HepG2 (cell line): ENCODE results near the gene HNRNPL.
A peak's percentile ranks its signal among the peaks of the same experiment; 100 is the strongest.

Experiments
- CTCF ChIP-seq: sonication (generic); formaldehyde crosslinking; IDR thresholded peaks from 2 replicates; pipeline ENCODE4 v1.5.0; 2020; ENCODE audit warnings: mild to moderate bottlenecking, missing genetic modification reagents, moderate library complexity
- FOXP1 ChIP-seq, 2 experiments: fragments of 450-650 bp in 1 of 2; IDR thresholded peaks; 2 replicates each; pipeline ENCODE4 v1.6.1; 2017 to 2018; ENCODE audit warnings: antibody characterized with exemption in 1 of 2
- RBAK ChIP-seq: sonication (generic); formaldehyde crosslinking; IDR thresholded peaks from 2 replicates; pipeline ENCODE4 v1.5.1; 2020; ENCODE audit warnings: mild to moderate bottlenecking, missing genetic modification reagents
- RFXAP ChIP-seq: sonication (generic); formaldehyde crosslinking; IDR thresholded peaks from 2 replicates; pipeline ENCODE4 v1.4.0; 2020; ENCODE audit warnings: missing genetic modification reagents, borderline replicate concordance
- SP2 ChIP-seq: sonication (generic); formaldehyde crosslinking; IDR thresholded peaks from 2 replicates; pipeline ENCODE4 v1.5.1; 2020; ENCODE audit warnings: mild to moderate bottlenecking, missing genetic modification reagents
- TBL1XR1 ChIP-seq: fragments of 150-350 bp; IDR thresholded peaks from 2 replicates; pipeline ENCODE4 v1.6.1; 2014; ENCODE audit warnings: borderline replicate concordance, low read length; ENCODE audit not compliant: partially characterized antibody
- TMF1 ChIP-seq: sonication (generic); formaldehyde crosslinking; IDR thresholded peaks from 2 replicates; pipeline ENCODE4 v1.8.1; 2022; ENCODE audit warnings: low read depth, missing genetic modification reagents
- U2AF2 ChIP-seq: fragments of 200-400 bp; formaldehyde crosslinking; IDR thresholded peaks from 2 replicates; pipeline ENCODE4 v1.6.1; 2017; ENCODE audit warnings: low read depth, mild to moderate bottlenecking, low read length
- TF ChIP-seq, protein P1 (sequence below): sonication (generic); formaldehyde crosslinking; IDR thresholded peaks from 2 replicates; pipeline ENCODE4 v1.5.1; 2020; ENCODE audit warnings: mild to moderate bottlenecking, moderate library complexity, missing genetic modification reagents
- TF ChIP-seq, protein P2 (sequence below): sonication (generic); formaldehyde crosslinking; IDR thresholded peaks from 2 replicates; pipeline ENCODE4 v1.4.0; 2020; ENCODE audit warnings: missing genetic modification reagents
- TF ChIP-seq, protein P3 (sequence below): sonication (generic); formaldehyde crosslinking; IDR thresholded peaks from 2 replicates; pipeline ENCODE4 v1.5.1; 2020; ENCODE audit warnings: missing genetic modification reagents, mild to moderate bottlenecking, borderline replicate concordance

- TF ChIP-seq, protein P1, sequence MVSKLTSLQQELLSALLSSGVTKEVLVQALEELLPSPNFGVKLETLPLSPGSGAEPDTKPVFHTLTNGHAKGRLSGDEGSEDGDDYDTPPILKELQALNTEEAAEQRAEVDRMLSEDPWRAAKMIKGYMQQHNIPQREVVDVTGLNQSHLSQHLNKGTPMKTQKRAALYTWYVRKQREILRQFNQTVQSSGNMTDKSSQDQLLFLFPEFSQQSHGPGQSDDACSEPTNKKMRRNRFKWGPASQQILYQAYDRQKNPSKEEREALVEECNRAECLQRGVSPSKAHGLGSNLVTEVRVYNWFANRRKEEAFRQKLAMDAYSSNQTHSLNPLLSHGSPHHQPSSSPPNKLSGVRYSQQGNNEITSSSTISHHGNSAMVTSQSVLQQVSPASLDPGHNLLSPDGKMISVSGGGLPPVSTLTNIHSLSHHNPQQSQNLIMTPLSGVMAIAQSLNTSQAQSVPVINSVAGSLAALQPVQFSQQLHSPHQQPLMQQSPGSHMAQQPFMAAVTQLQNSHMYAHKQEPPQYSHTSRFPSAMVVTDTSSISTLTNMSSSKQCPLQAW (CRISPR knock-in tag), result 0 out of 2 replicates have a peak, but pooled peaks have one; percentile 13
- TF ChIP-seq CTCF (CRISPR knock-in tag) (no peak), FOXP1 (IDR thresholded peaks at IDR 0.05) (no peak), FOXP1 (CRISPR knock-in tag; IDR thresholded peaks at IDR 0.05) (no peak), TMF1 (no peak), RFXAP (no peak), RBAK (CRISPR knock-in tag) (no peak), TBL1XR1 (peak; percentile 13), SP2 (CRISPR knock-in tag) (peak; percentile 68), U2AF2 (no peak)
- TF ChIP-seq, protein P2, sequence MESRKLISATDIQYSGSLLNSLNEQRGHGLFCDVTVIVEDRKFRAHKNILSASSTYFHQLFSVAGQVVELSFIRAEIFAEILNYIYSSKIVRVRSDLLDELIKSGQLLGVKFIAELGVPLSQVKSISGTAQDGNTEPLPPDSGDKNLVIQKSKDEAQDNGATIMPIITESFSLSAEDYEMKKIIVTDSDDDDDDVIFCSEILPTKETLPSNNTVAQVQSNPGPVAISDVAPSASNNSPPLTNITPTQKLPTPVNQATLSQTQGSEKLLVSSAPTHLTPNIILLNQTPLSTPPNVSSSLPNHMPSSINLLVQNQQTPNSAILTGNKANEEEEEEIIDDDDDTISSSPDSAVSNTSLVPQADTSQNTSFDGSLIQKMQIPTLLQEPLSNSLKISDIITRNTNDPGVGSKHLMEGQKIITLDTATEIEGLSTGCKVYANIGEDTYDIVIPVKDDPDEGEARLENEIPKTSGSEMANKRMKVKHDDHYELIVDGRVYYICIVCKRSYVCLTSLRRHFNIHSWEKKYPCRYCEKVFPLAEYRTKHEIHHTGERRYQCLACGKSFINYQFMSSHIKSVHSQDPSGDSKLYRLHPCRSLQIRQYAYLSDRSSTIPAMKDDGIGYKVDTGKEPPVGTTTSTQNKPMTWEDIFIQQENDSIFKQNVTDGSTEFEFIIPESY (CRISPR knock-in tag), result no peak
- TF ChIP-seq, protein P3, sequence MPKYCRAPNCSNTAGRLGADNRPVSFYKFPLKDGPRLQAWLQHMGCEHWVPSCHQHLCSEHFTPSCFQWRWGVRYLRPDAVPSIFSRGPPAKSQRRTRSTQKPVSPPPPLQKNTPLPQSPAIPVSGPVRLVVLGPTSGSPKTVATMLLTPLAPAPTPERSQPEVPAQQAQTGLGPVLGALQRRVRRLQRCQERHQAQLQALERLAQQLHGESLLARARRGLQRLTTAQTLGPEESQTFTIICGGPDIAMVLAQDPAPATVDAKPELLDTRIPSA, result no peak
These were observed 1.9 kb upstream of the HNRNPL start for GRCh38 chr19:38851622-38852230.
